WERI-Rb-1 (cell line): ENCODE data around the gene SLC46A3.

ENCODE experiments used
- DNase-seq: peaks from one replicate; pipeline ENCODE4 v3.0.0-alpha.2; 2020
- H3K27ac ChIP-seq: fragments of 250-450 bp; sonication (Bioruptor Pico); 2 replicates; pipeline ENCODE4 v1.5.1; 2020; ENCODE audit warnings: mild to moderate bottlenecking, moderate library complexity
- H3K27me3 ChIP-seq: fragments of 250-450 bp; sonication (Bioruptor Pico); 2 replicates; pipeline ENCODE4 v1.5.1; 2021; ENCODE audit warnings: mild to moderate bottlenecking, low read depth, moderate library complexity; ENCODE audit not compliant: insufficient read depth, severe bottlenecking
- H3K36me3 ChIP-seq: fragments of 250-450 bp; sonication (Bioruptor Pico); 2 replicates; pipeline ENCODE4 v1.5.1; 2020; ENCODE audit warnings: mild to moderate bottlenecking, moderate library complexity
- H3K4me3 ChIP-seq: 2 replicates; pipeline ENCODE4 v1.5.1; 2011; ENCODE audit warnings: low read depth, mild to moderate bottlenecking, control low read depth, low read length
- H3K9me3 ChIP-seq: fragments of 250-450 bp; sonication (Bioruptor Pico); 2 replicates; pipeline ENCODE4 v1.5.1; 2021; ENCODE audit warnings: mild to moderate bottlenecking, moderate library complexity; ENCODE audit not compliant: severe bottlenecking
- CTCF ChIP-seq: IDR thresholded peaks from 2 replicates; pipeline ENCODE4 v1.5.1; 2011; ENCODE audit warnings: low read depth, mild to moderate bottlenecking, control low read depth, inconsistent platforms, low read length

SLC46A3 gene

DNA sequence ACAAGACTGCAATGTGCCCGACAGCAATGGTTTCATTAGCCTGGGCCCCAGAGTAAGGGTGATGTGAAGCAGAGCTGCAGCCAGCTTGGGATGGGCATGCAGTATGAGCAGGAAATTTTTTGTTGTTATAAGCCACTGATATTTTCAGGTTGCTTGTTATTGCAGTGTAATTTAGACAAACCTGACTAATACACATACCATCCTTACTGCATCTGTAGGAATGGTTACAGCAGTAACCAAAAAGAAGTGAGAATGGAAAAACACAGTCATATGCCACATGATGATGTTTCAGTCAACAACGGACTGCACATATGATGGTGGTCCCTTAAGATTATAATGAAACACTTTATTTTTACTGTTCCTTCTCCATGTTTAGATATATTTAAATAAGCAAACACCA lies 68.5 kb downstream of the SLC46A3 start:
- Histone ChIP-seq H3K9me3 (no peaks in the 10 kb centered on the region), H3K27me3 (no peaks in the 10 kb centered on the region), H3K27ac (no peak overlapping the region), H3K4me3 (no peak overlapping the region), H3K36me3 (no peaks in the 10 kb centered on the region)
- DNase-seq: no peak
- no peak for TF ChIP-seq CTCF
